HUES6 (cell line): ENCODE measurements around the gene GSK3A.

Source experiments
- H3K27ac ChIP-seq: 2 replicates; pipeline ENCODE4 v1.7.0; 2013; ENCODE audit warnings: low read depth, mild to moderate bottlenecking, low read length, inconsistent platforms
- H3K27me3 ChIP-seq: 2 replicates; pipeline ENCODE4 v1.6.1; 2013; ENCODE audit warnings: low read length; ENCODE audit not compliant: control insufficient read depth, insufficient read depth
- H3K36me3 ChIP-seq: 2 replicates; pipeline ENCODE4 v1.6.1; 2013; ENCODE audit warnings: low read length; ENCODE audit not compliant: control insufficient read depth, insufficient read depth
- H3K4me1 ChIP-seq: 2 replicates; pipeline ENCODE4 v1.6.1; 2013; ENCODE audit warnings: low read length; ENCODE audit not compliant: control insufficient read depth, insufficient read depth
- H3K4me3 ChIP-seq: 2 replicates; pipeline ENCODE4 v1.5.1; 2013; ENCODE audit warnings: low read depth, low read length
- H3K9ac ChIP-seq: one replicate; pipeline ENCODE4 v1.6.1; 2013; ENCODE audit warnings: mild to moderate bottlenecking, low read length
- H3K9me3 ChIP-seq: 2 replicates; pipeline ENCODE4 v1.6.1; 2013; ENCODE audit warnings: low read depth, low read length; ENCODE audit not compliant: control insufficient read depth, insufficient read depth

Gene GSK3A

DNA sequence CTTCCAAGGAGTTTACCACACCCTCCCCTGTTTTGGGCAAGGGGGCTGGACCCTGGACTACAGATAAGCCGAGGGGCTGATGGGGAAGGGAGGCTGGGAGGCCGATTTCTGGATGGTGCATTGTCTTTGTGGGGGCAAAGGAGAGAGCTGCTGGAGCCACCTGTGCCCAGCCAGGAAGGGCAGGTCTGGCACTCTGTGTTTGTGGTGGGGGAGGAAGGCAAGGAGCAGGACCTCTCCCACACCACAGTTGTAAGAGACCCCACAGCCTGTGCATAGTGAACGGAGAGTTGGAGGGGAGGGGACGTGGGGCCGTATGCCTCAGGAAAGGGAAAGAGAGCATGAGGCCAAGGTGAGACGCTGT, 43.6 kb upstream of the GSK3A start:
- H3K36me3 ChIP-seq, result peaks cover 41% of the 10 kb centered on the region
- H3K27ac ChIP-seq, result no peak overlapping the region
- H3K9ac ChIP-seq, result no peak overlapping the region
- H3K4me3 ChIP-seq, result no peak overlapping the region
- no peaks in the 10 kb centered on the region for H3K9me3 ChIP-seq
- no peaks in the 10 kb centered on the region for H3K27me3 ChIP-seq
- H3K4me1 ChIP-seq, result peaks cover 41% of the 10 kb centered on the region

- H3K9me3 ChIP-seq, result no peaks in the 10 kb centered on the region
- H3K27ac ChIP-seq, result no peak overlapping the region
- H3K4me1 ChIP-seq, result peaks cover 38% of the 10 kb centered on the region
- peaks cover 37% of the 10 kb centered on the region for H3K36me3 ChIP-seq
- no peaks in the 10 kb centered on the region for H3K27me3 ChIP-seq
- no peak overlapping the region for H3K9ac ChIP-seq
- H3K4me3 ChIP-seq, result peak overlapping the region; percentile 66; the same call in 1 of the 2 replicates
Observed at GRCh38 chr19:42285541-42285941, 43.1 kb upstream of the GSK3A start.

DNA sequence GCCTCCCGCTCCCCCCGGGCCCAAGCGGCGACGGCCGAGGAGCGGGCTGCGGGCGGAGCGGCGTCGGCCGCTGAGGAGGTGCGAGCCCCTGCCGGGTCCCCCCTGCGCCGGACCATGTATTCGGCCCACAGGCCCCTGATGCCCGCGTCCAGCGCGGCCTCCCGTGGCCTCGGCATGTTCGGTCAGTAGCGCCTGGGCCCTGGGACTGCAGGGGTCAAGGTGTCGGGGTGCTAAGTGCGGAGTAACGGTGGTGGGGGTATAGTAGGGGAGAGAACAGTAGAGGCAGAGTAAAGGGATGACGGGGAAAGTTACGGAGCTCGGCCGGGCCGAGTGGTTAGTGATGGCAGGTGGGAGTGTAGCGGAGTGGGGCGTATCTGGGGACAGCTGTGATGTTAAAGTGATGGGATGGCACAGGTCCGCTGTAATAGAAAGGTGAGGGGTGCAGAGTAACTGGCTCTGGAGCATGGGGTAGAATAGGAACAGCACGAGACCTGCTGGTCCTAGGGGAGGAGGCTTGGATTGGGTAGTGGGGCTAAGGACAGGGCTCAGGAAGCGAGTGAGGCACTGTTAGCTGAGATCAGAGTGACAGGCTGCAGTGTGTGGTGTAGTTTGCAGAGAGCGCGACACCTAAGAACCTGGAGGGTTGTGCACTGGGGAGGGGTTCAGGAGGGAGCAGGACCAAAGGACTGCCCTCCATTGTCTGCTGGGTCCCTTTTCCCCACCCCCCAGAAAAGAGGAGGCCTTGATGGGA, 42.4 kb upstream of the GSK3A start:
- H3K36me3 ChIP-seq, result peaks cover 29% of the 10 kb centered on the region
- no peaks in the 10 kb centered on the region for H3K9me3 ChIP-seq
- no peak overlapping the region for H3K27ac ChIP-seq
- H3K9ac ChIP-seq, result peak overlapping the region; percentile 35
- H3K4me1 ChIP-seq, result peaks cover 36% of the 10 kb centered on the region
- H3K27me3 ChIP-seq, result no peaks in the 10 kb centered on the region
- H3K4me3 ChIP-seq, result peak overlapping the region; percentile 66

DNA sequence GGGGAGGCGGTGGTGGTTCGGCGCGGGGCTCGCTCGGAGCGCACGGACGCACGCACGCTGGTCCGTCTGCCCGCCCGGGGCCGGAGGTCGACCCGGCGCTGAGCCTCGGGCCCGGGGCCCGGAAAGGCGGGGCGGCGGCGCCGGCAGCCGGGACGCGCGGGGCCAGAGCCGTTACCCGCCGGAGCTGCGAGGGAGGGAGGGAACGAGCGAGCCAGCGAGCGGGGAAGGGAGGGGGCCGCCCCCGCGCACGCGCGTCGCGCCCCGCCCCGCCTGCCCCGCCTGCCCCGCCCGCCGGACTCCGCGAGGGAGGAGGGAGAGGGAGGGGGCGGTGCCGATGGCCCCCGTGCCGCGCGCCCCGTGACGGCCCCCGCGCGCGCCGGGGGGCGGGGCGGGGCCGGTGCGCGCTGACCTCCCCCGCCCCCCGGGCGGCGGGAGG, 41.7 kb upstream of the GSK3A start:
- H3K9ac ChIP-seq, result peak overlapping the region; percentile 74
- no peak overlapping the region for H3K27ac ChIP-seq
- peaks cover 22% of the 10 kb centered on the region for H3K36me3 ChIP-seq
- H3K4me3 ChIP-seq, result peak overlapping the region; percentile 49; the same call in 1 of the 2 replicates
- H3K9me3 ChIP-seq, result no peaks in the 10 kb centered on the region
- peaks cover 42% of the 10 kb centered on the region for H3K4me1 ChIP-seq
- no peaks in the 10 kb centered on the region for H3K27me3 ChIP-seq

DNA sequence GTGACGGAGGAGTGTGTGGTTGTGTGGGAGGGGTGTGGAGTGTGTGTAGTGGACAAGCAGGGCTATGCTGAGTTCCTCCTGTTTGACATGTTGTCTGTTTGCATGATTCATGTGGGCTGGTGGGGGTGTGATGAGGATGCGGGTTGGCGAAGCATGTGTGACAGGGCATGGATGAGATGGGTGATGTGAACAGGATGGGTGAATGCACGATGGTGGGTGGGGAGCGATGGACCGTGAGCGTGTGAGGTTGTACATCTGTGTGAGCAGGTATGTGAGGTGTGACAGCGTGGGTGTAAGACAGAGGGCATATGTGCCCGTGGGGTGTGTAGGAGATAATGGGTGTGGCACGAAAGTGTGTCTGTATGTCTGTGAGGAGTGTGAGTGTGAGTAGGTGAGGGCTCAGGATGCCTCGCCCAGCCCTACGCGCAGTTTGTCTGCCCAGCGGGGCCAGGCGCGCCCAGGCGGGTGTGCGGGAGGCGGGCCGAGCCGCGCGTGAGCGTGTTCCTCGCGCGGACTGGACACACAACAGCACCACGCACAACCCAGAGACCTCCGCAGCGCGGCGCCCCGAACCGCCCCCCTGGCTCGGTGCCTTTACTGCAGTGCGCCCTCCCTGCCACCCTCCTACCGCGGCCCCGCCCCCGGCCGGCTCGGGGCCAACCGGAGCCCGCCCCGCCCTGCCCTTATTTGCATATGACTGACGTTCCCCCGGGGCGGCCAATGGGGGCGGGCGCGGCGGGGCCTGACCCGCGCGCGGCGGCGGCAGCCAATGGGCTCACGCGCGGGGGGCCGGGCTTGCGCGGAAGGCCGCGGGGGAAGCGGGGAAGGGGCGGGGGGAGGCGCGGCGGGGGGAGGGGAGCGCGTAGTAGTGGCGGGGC, 41.0 kb upstream of the GSK3A start:
- H3K4me3 ChIP-seq, result peak overlapping the region; percentile 57
- peaks cover 42% of the 10 kb centered on the region for H3K4me1 ChIP-seq
- no peaks in the 10 kb centered on the region for H3K27me3 ChIP-seq
- H3K9me3 ChIP-seq, result no peaks in the 10 kb centered on the region
- H3K9ac ChIP-seq, result peak overlapping the region; percentile 2
- no peak overlapping the region for H3K27ac ChIP-seq
- peaks cover 16% of the 10 kb centered on the region for H3K36me3 ChIP-seq

DNA sequence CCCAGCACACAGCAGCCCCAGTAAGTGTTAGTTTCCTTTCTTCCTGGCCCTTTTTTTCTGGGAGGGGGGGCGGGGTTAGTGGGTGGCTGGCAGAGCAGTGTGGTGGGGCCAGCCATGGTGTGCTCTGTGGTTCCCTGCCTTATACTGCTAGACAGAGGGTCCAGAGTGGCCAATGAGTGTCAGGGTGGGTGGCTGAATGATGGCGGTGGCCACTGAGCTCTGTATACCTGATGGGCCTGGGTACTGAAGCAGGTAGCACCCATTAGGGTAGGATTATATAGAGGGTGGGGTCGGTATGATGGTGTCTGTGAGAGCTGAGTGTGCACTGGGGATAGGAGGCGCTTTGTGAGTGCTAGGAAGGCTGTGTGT, 40.4 kb upstream of the GSK3A start:
- Histone ChIP-seq H3K9me3 (no peaks in the 10 kb centered on the region), H3K4me3 (peak overlapping the region; percentile 57; the same call in 1 of the 2 replicates), H3K27me3 (no peaks in the 10 kb centered on the region), H3K36me3 (peaks cover 10% of the 10 kb centered on the region), H3K4me1 (peaks cover 46% of the 10 kb centered on the region), H3K27ac (no peak overlapping the region), H3K9ac (no peak overlapping the region)

DNA sequence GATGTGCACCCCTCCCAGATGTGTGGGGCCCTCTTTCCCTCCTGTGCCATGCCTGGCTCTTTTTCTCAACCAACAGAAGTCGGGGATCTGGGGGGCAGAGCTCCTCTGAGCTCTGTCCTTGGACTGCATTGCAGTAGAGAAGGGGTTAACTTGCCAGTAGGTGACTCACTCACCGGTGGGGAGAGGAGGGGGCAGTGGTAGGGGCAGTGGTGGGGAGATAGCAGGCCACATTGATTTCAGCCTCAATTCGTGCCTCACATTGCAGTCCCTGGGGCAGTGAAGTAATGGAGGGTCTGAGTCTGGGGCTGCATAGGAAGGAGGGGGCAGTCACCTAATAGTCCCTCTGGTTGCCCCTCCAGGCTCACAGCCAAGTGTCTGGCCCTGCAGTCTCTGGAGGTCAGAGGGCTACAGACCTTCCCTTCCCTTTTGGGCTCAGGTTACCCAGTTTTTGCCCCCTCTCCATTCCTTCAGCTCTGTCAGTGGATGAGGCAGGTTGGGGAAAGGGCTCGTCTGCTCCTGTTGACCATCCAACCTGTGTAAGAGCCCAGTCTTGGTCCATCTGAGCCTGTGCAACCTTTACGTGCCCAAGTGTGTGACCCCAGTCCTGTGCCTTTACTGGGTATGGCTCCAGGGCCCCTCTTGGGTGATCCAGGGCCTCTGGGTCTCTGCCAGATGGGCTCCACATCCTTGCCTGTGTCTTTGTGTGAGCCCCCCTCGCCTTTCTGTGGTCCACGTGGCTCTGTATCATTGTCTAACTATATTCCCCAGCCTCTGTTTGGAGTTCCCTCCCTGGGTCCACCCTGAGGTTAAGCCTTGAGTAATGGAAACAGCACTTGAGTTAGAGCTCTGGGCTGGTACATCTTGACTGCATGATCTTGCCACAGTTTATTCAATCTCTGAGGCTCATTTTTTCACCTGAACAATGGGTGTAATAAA, 39.7 kb upstream of the GSK3A start:
- Histone ChIP-seq H3K9ac (peak overlapping the region; percentile 37), H3K27me3 (no peaks in the 10 kb centered on the region), H3K9me3 (no peaks in the 10 kb centered on the region), H3K4me1 (peaks cover 49% of the 10 kb centered on the region), H3K36me3 (peaks cover 2% of the 10 kb centered on the region), H3K4me3 (peak overlapping the region; percentile 85), H3K27ac (no peak overlapping the region; the same call in 1 of the 2 replicates)

DNA sequence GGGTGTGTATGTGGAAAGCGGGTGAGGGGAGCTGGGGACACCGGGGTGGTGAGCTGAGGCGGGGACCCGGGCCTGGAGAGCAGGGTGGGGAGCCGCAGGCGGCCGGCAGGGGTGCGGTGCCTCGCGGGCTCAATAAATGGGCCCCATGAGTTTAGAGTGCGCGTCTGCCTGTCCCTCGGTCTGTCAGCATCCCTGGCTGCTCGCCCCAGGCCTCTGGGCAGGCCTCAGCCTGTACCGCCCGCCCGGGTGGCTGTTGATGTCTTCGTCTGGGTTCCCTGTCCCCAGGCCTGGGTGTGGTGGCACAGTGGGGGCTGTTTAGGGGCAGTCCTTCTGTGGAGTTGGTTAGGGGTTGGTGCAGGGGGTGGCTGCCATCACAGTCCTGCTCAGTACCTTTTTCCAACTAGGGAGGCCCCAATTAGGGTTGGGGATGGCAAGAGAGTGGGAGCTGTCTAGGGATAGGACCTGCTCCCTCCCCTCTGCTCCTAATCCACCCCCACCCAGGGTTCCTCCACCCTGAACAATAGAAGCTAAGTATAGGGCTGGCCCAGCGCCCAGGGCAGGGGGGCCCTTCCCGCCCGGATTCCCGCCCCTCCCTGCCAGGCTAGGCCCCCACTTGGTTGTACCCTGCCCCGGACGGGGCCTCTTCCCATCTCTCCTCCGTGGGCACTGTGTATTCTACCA, 38.9 kb upstream of the GSK3A start:
- H3K9ac ChIP-seq, result peak overlapping the region; percentile 25
- no peaks in the 10 kb centered on the region for H3K9me3 ChIP-seq
- no peak overlapping the region; the same call in 1 of the 2 replicates for H3K27ac ChIP-seq
- H3K4me1 ChIP-seq, result peaks cover 49% of the 10 kb centered on the region
- H3K4me3 ChIP-seq, result peak overlapping the region; percentile 85
- H3K36me3 ChIP-seq, result no peaks in the 10 kb centered on the region
- H3K27me3 ChIP-seq, result no peaks in the 10 kb centered on the region

GRCh38 chr19:42280815-42281145, 38.4 kb upstream of the GSK3A start:
- Histone ChIP-seq H3K9ac (peak overlapping the region; percentile 68), H3K9me3 (no peaks in the 10 kb centered on the region), H3K4me1 (peaks cover 44% of the 10 kb centered on the region), H3K36me3 (no peaks in the 10 kb centered on the region), H3K27ac (peak overlapping the region; percentile 72; the same call in 1 of the 2 replicates), H3K4me3 (peak overlapping the region; percentile 85), H3K27me3 (no peaks in the 10 kb centered on the region)
